A549 (cell line): Measurements from ENCODE around the gene ZG16.

Experiments
- EP300 ChIP-seq, 2 experiments: fragments of >200 bp; sonication (Bioruptor Twin); formaldehyde crosslinking; IDR thresholded peaks; 2 replicates in 1 of 2; 3 replicates in 1 of 2; pipeline ENCODE4 v1.6.1; 2016 to 2017
- JUN ChIP-seq, 2 experiments: fragments of >200 bp; sonication (Bioruptor Twin); formaldehyde crosslinking; IDR thresholded peaks; 2 replicates in 1 of 2; 3 replicates in 1 of 2; pipeline ENCODE4 v1.6.1; 2016 to 2017
- POLR2A ChIP-seq: IDR thresholded peaks from 2 replicates; pipeline ENCODE4 v1.6.1; 2012; ENCODE audit warnings: mild to moderate bottlenecking, low read length
- RAD21 ChIP-seq, 2 experiments: fragments of >200 bp in 1 of 2; sonication (Bioruptor Twin) in 1 of 2; formaldehyde crosslinking in 1 of 2; IDR thresholded peaks in 1 of 2; conservative IDR thresholded peaks in 1 of 2; 2 replicates in 1 of 2; 3 replicates in 1 of 2; pipeline ENCODE4 v1.6.1; 2012 to 2018; ENCODE audit warnings: inconsistent platforms in 1 of 2
- SMC3 ChIP-seq: fragments of >200 bp; sonication (Bioruptor Twin); formaldehyde crosslinking; IDR thresholded peaks from 3 replicates; pipeline ENCODE4 v1.6.1; 2018; ENCODE audit warnings: inconsistent platforms
- USF2 ChIP-seq: fragments of 450-650 bp; IDR thresholded peaks from 2 replicates; pipeline ENCODE4 v1.6.1; 2014; ENCODE audit warnings: antibody characterized with exemption
- TF ChIP-seq, protein P1 (sequence below): fragments of >200 bp; sonication (Bioruptor Twin); formaldehyde crosslinking; IDR thresholded peaks from 3 replicates; pipeline ENCODE4 v1.5.1; 2016
- TF ChIP-seq, protein P2 (sequence below): fragments of 250-450 bp; sonication (Bioruptor Pico); IDR thresholded peaks from 2 replicates; pipeline ENCODE4 v1.5.0; 2020; ENCODE audit warnings: low read depth, mild to moderate bottlenecking, moderate library complexity

DNA sequence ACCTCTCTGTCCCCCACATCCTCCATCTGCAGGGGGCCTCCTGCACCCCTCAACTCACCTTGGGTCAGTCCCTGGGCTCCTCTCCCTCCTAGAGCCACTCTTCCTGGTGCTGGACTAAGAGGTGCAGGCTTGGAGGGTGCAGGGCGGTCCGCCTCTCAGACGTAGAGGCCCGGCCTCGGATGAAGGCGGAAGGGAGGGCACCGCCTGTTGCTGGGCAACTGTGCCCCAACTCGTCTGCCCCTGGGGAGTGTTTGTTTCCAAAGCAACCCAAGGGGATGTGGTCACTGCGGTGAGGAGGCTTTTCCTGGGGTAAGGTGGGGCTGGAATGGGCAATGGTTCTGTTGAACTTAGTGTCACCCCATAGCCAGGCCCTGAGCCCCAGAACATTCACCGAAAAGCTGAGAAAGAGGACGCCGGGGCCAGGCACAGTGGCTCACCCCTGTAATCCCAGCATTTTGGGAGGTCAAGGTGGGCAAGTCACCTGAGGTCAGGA lies 32.2 kb upstream of the ZG16 start, which contains the start of gene C16orf54:
- TF ChIP-seq, protein P1, sequence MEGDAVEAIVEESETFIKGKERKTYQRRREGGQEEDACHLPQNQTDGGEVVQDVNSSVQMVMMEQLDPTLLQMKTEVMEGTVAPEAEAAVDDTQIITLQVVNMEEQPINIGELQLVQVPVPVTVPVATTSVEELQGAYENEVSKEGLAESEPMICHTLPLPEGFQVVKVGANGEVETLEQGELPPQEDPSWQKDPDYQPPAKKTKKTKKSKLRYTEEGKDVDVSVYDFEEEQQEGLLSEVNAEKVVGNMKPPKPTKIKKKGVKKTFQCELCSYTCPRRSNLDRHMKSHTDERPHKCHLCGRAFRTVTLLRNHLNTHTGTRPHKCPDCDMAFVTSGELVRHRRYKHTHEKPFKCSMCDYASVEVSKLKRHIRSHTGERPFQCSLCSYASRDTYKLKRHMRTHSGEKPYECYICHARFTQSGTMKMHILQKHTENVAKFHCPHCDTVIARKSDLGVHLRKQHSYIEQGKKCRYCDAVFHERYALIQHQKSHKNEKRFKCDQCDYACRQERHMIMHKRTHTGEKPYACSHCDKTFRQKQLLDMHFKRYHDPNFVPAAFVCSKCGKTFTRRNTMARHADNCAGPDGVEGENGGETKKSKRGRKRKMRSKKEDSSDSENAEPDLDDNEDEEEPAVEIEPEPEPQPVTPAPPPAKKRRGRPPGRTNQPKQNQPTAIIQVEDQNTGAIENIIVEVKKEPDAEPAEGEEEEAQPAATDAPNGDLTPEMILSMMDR, result no peak
- TF ChIP-seq SMC3, result no peak
- no peak for TF ChIP-seq POLR2A
- TF ChIP-seq USF2, result no peak
- no peak for TF ChIP-seq JUN (IDR thresholded peaks at IDR 0.05)
- no peak for TF ChIP-seq RAD21 (conservative IDR thresholded peaks at IDR 0.05 in 1 of 2, IDR thresholded peaks at IDR 0.05 in 1 of 2)
- TF ChIP-seq, protein P2, sequence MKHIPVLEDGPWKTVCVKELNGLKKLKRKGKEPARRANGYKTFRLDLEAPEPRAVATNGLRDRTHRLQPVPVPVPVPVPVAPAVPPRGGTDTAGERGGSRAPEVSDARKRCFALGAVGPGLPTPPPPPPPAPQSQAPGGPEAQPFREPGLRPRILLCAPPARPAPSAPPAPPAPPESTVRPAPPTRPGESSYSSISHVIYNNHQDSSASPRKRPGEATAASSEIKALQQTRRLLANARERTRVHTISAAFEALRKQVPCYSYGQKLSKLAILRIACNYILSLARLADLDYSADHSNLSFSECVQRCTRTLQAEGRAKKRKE (CRISPR knock-in tag), result no peak
- TF ChIP-seq EP300 (IDR thresholded peaks at IDR 0.05), result no peak
